ENCODE results near the gene PTPN21.

Gene PTPN21

GRCh38 chr14:88430976-88431375 is 123.8 kb downstream of the PTPN21 start:
- no CpG with 5 or more reads among the region's 2 CpGs for WGBS (ENCODE audit: insufficient coverage, insufficient read length)
- no peak overlapping the region for H3K4me3 ChIP-seq (ENCODE audit: low read length)

DNA sequence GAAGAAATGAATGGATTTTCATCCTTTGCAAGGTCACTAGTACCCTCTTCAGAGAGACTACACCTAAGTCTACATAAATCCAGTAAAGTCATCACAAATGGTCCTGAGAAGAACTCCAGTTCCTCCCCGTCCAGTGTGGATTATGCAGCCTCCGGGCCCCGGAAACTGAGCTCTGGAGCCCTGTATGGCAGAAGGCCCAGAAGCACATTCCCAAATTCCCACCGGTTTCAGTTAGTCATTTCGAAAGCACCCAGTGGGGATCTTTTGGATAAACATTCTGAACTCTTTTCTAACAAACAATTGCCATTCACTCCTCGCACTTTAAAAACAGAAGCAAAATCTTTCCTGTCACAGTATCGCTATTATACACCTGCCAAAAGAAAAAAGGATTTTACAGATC is 128.5 kb downstream of the PTPN21 start:
- H3K36me3 ChIP-seq (ENCODE audit: control insufficient read depth, insufficient read depth, low read length): no peaks in the 10 kb centered on the region
- no peak for DNase-seq (ENCODE audit: low read depth, low spot score)
- H3K9me3 ChIP-seq (ENCODE audit: control insufficient read depth, insufficient read depth, low read length): no peaks in the 10 kb centered on the region
- H3K27me3 ChIP-seq (ENCODE audit: control insufficient read depth, insufficient read depth, low read length): no peaks in the 10 kb centered on the region
- no peak overlapping the region for H3K4me3 ChIP-seq (ENCODE audit: low read length)
- H3K4me1 ChIP-seq (ENCODE audit: control insufficient read depth, insufficient read depth, low read length): no peaks in the 10 kb centered on the region
- no CpG with 5 or more reads among the region's 7 CpGs for WGBS (ENCODE audit: insufficient coverage, insufficient read length)
- H3K27ac ChIP-seq (ENCODE audit: low read length): no peak overlapping the region

More at GRCh38 chr14:88430976-88431375, 123.8 kb downstream of the PTPN21 start:
- Histone ChIP-seq H3K27me3 (ENCODE audit: control insufficient read depth, insufficient read depth, low read length) (no peaks in the 10 kb centered on the region), H3K36me3 (ENCODE audit: control insufficient read depth, insufficient read depth, low read length) (no peaks in the 10 kb centered on the region), H3K27ac (ENCODE audit: low read length) (no peak overlapping the region), H3K9me3 (ENCODE audit: control insufficient read depth, insufficient read depth, low read length) (no peaks in the 10 kb centered on the region), H3K4me1 (ENCODE audit: control insufficient read depth, insufficient read depth, low read length) (no peaks in the 10 kb centered on the region)
- no peak for DNase-seq (ENCODE audit: low read depth, low spot score)

DNA sequence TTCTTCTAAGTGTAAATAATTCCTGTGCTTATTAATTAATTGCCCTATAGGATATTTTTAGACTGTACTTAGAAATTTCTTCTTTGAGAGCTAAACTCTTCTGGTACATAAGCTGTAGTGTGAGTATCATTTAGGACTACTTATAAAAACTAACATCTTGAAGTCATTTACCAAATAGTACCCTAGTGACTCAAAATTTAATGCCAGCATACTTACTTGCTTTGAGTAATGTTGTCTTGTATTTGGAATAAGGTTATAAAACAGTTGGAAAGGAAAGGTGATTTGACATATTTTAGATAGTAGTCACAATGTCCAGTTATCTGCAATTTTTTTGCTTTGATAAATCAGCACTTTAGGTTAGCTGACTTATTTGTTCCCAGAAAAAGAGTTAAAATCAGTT is 130.2 kb downstream of the PTPN21 start:
- no peak overlapping the region for H3K4me3 ChIP-seq (ENCODE audit: low read length)
- H3K27ac ChIP-seq (ENCODE audit: low read length): no peak overlapping the region
- H3K36me3 ChIP-seq (ENCODE audit: control insufficient read depth, insufficient read depth, low read length): no peaks in the 10 kb centered on the region
- no peaks in the 10 kb centered on the region for H3K27me3 ChIP-seq (ENCODE audit: control insufficient read depth, insufficient read depth, low read length)
- no peak for DNase-seq (ENCODE audit: low read depth, low spot score)
- no peaks in the 10 kb centered on the region for H3K4me1 ChIP-seq (ENCODE audit: control insufficient read depth, insufficient read depth, low read length)
- no peaks in the 10 kb centered on the region for H3K9me3 ChIP-seq (ENCODE audit: control insufficient read depth, insufficient read depth, low read length)

- no peak for DNase-seq (ENCODE audit: low read depth, low spot score)
Measured at GRCh38 chr14:88422919-88423650, 131.7 kb downstream of the PTPN21 start.

GRCh38 chr14:88422047-88422446 is 132.8 kb downstream of the PTPN21 start:
- no peak for DNase-seq (ENCODE audit: low read depth, low spot score)
- no peaks in the 10 kb centered on the region for H3K36me3 ChIP-seq (ENCODE audit: control insufficient read depth, insufficient read depth, low read length)
- H3K4me3 ChIP-seq (ENCODE audit: low read length): no peak overlapping the region
- H3K9me3 ChIP-seq (ENCODE audit: control insufficient read depth, insufficient read depth, low read length): no peaks in the 10 kb centered on the region
- H3K27me3 ChIP-seq (ENCODE audit: control insufficient read depth, insufficient read depth, low read length): no peaks in the 10 kb centered on the region
- no peak overlapping the region for H3K27ac ChIP-seq (ENCODE audit: low read length)
- H3K4me1 ChIP-seq (ENCODE audit: control insufficient read depth, insufficient read depth, low read length): no peaks in the 10 kb centered on the region

More at GRCh38 chr14:88422919-88423650, 131.7 kb downstream of the PTPN21 start:
- Histone ChIP-seq H3K9me3 (ENCODE audit: control insufficient read depth, insufficient read depth, low read length) (no peaks in the 10 kb centered on the region), H3K27ac (ENCODE audit: low read length) (no peak overlapping the region), H3K4me1 (ENCODE audit: control insufficient read depth, insufficient read depth, low read length) (no peaks in the 10 kb centered on the region), H3K4me3 (ENCODE audit: low read length) (no peak overlapping the region), H3K36me3 (ENCODE audit: control insufficient read depth, insufficient read depth, low read length) (no peaks in the 10 kb centered on the region), H3K27me3 (ENCODE audit: control insufficient read depth, insufficient read depth, low read length) (no peaks in the 10 kb centered on the region)
- WGBS (ENCODE audit: insufficient coverage, insufficient read length): no CpG with 5 or more reads among the region's 3 CpGs

- DNase-seq (ENCODE audit: low read depth, low spot score): no peak
- no peaks in the 10 kb centered on the region for H3K36me3 ChIP-seq (ENCODE audit: control insufficient read depth, insufficient read depth, low read length)
- no peak overlapping the region for H3K27ac ChIP-seq (ENCODE audit: low read length)
- H3K27me3 ChIP-seq (ENCODE audit: control insufficient read depth, insufficient read depth, low read length): no peaks in the 10 kb centered on the region
- H3K4me1 ChIP-seq (ENCODE audit: control insufficient read depth, insufficient read depth, low read length): no peaks in the 10 kb centered on the region
- no CpG with 5 or more reads among the region's 4 CpGs for WGBS (ENCODE audit: insufficient coverage, insufficient read length)
- H3K9me3 ChIP-seq (ENCODE audit: control insufficient read depth, insufficient read depth, low read length): no peaks in the 10 kb centered on the region
- H3K4me3 ChIP-seq (ENCODE audit: low read length): no peak overlapping the region
Measured at GRCh38 chr14:88421286-88421685, 133.5 kb downstream of the PTPN21 start.

DNA sequence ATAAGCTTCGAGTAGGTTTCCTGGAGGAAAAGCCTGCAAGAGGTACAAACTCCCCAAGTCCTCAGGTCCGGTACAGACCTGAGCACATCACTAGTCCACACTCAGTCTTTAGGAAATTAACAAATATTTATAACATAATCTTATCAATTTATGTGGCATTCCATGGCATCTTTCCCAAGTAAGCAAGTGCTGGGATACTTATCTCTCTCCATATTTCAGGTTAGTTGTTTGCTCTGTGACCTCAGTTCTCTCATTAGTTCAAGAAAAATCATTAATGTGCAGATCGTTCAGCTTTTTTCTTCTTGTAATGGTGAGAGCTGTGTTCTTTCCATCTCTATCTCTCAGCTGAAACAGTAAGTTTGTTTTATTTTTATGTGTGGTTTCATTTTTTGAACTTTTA is 134.6 kb downstream of the PTPN21 start:
- H3K36me3 ChIP-seq (ENCODE audit: control insufficient read depth, insufficient read depth, low read length): no peaks in the 10 kb centered on the region
- no peak overlapping the region for H3K27ac ChIP-seq (ENCODE audit: low read length)
- H3K4me1 ChIP-seq (ENCODE audit: control insufficient read depth, insufficient read depth, low read length): no peaks in the 10 kb centered on the region
- H3K9me3 ChIP-seq (ENCODE audit: control insufficient read depth, insufficient read depth, low read length): no peaks in the 10 kb centered on the region
- no peak overlapping the region for H3K4me3 ChIP-seq (ENCODE audit: low read length)
- H3K27me3 ChIP-seq (ENCODE audit: control insufficient read depth, insufficient read depth, low read length): no peaks in the 10 kb centered on the region
- WGBS (ENCODE audit: insufficient coverage, insufficient read length): no CpG with 5 or more reads among the region's 3 CpGs
- DNase-seq (ENCODE audit: low read depth, low spot score): no peak

DNA sequence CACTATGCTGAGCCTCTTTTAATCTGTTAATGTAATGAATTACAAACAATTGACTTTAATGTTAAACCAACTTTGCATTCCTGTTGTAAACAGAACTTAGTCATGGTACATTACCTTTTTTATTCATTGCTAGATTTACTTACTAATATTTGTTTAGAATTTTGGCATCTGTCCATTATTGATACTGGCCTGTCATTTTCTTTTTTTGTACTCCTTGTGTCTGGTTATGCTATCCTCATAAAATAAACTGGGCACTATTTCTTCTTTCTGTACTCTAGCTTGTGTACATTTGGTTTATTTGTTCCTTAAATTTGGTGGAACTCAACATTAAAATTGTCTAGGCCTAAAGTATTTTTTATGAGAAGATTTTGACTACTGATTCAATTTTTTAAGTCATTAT is 137.2 kb downstream of the PTPN21 start:
- DNase-seq (ENCODE audit: low read depth, low spot score): no peak
- no peaks in the 10 kb centered on the region for H3K36me3 ChIP-seq (ENCODE audit: control insufficient read depth, insufficient read depth, low read length)
- H3K27ac ChIP-seq (ENCODE audit: low read length): no peak overlapping the region
- no peak overlapping the region for H3K4me3 ChIP-seq (ENCODE audit: low read length)
- no peaks in the 10 kb centered on the region for H3K4me1 ChIP-seq (ENCODE audit: control insufficient read depth, insufficient read depth, low read length)
- no peaks in the 10 kb centered on the region for H3K27me3 ChIP-seq (ENCODE audit: control insufficient read depth, insufficient read depth, low read length)
- H3K9me3 ChIP-seq (ENCODE audit: control insufficient read depth, insufficient read depth, low read length): no peaks in the 10 kb centered on the region
